UCSD-AML1 (cell line): ENCODE measurements around the gene TMEM98.
A peak's percentile ranks its signal among the peaks of the same experiment; 100 is the strongest.
"Not testable (repeated sequence)": the region's sequence is repeated elsewhere in the genome, so short reads cannot be mapped to it uniquely, and the experiment has no call there.

Source experiments
- DNase-seq: peaks from one replicate; lab custom pipeline; 2025; ENCODE audit not compliant: unreplicated experiment; lab: John Stamatoyannopoulos, UW

The TMEM98 gene

GRCh38 chr17:32941419-32942032, 13.6 kb downstream of the TMEM98 start:
- no peak for DNase-seq

GRCh38 chr17:32943206-32943605, 15.3 kb downstream of the TMEM98 start:
- no peak for DNase-seq

- no peak for DNase-seq
Measured at GRCh38 chr17:32943647-32944191, 15.8 kb downstream of the TMEM98 start.

GRCh38 chr17:32944248-32945020, 16.5 kb downstream of the TMEM98 start:
- DNase-seq = no peak

- DNase-seq = no peak
Measured at GRCh38 chr17:32946375-32947135, 18.6 kb downstream of the TMEM98 start.

- no peak for DNase-seq
Measured at GRCh38 chr17:32947736-32948135, 19.8 kb downstream of the TMEM98 start.

- DNase-seq = no peak
Measured at GRCh38 chr17:32949181-32949580, 21.2 kb downstream of the TMEM98 start.

- DNase-seq = not testable (repeated sequence)
Measured at GRCh38 chr17:32952491-32952890, 24.5 kb downstream of the TMEM98 start.

- DNase-seq = no peak
Measured at GRCh38 chr17:32953045-32953444, 25.1 kb downstream of the TMEM98 start.

- DNase-seq = no peak
Measured at GRCh38 chr17:32953857-32954256, 25.9 kb downstream of the TMEM98 start.

- DNase-seq = no peak
Measured at GRCh38 chr17:32954477-32954876, 26.5 kb downstream of the TMEM98 start.

GRCh38 chr17:32955155-32955554, 27.2 kb downstream of the TMEM98 start:
- no peak for DNase-seq

GRCh38 chr17:32956240-32956970, 28.5 kb downstream of the TMEM98 start:
- DNase-seq = no peak

- DNase-seq = no peak
Measured at GRCh38 chr17:32958418-32958817, 30.5 kb downstream of the TMEM98 start.

- no peak for DNase-seq
Measured at GRCh38 chr17:32960815-32961214, 32.9 kb downstream of the TMEM98 start.

- no peak for DNase-seq
Measured at GRCh38 chr17:32962320-32962711, 34.4 kb downstream of the TMEM98 start.

GRCh38 chr17:32964541-32964940, 36.6 kb downstream of the TMEM98 start:
- DNase-seq = no peak

- DNase-seq = not testable (repeated sequence)
Measured at GRCh38 chr17:32969231-32969630, 41.3 kb downstream of the TMEM98 start.

- DNase-seq = no peak
Measured at GRCh38 chr17:32970281-32970680, 42.3 kb downstream of the TMEM98 start.

- DNase-seq = peak; percentile 18
Measured at GRCh38 chr17:32971171-32971570, 43.2 kb downstream of the TMEM98 start.

GRCh38 chr17:32976131-32976530, 48.2 kb downstream of the TMEM98 start:
- no peak for DNase-seq
